ENCODE results near the gene DLG2.

GRCh38 chr11:85539740-85540139 lies 87.4 kb downstream of the DLG2 start:
- no peak for TF ChIP-seq GABPA (IDR thresholded peaks at IDR 0.05; ENCODE audit: low read depth)
- TF ChIP-seq POLR2AphosphoS5 (IDR thresholded peaks at IDR 0.05; ENCODE audit: low read depth): no peak
- no peak for TF ChIP-seq SPI1 (IDR thresholded peaks at IDR 0.05; ENCODE audit: borderline replicate concordance, low read depth)
